H1 (cell line): ENCODE data around the gene SLC7A6OS. TPM values are rescaled to one million over a fixed set of nuclear protein-coding genes. Genes with fewer than 3 reads are reported as not detected.

Source experiments
- GTF2F1 ChIP-seq: IDR thresholded peaks from 2 replicates; pipeline ENCODE4 v1.6.1; 2012; ENCODE audit warnings: low read depth, low read length, improper control_type of control experiment, borderline replicate concordance
- JUND ChIP-seq: IDR thresholded peaks from 2 replicates; pipeline ENCODE4 v1.6.1; 2011; ENCODE audit warnings: mild to moderate bottlenecking, improper control_type of control experiment, low read length
- NANOG ChIP-seq: IDR thresholded peaks from 2 replicates; pipeline ENCODE4 v1.6.1; 2011; ENCODE audit warnings: low read length, low read depth, mild to moderate bottlenecking, inconsistent platforms; ENCODE audit not compliant: insufficient read depth, poor library complexity, severe bottlenecking
- polyA plus RNA-seq, 7 experiments: library from polyadenylated mRNA; depleted of rRNA in 3 of 7; stranded (reverse) in 5 of 7; unstranded in 2 of 7; fragments of >200 nt in 5 of 7; fragments of 200-250 nt in 2 of 7; gene quantifications; 1 replicate in 5 of 7; 2 replicates in 1 of 7; 4 replicates in 1 of 7; pipeline versions ENCODE4 v1.2.1 to v1.2.3, GENCODE V29; 2011 to 2013; ENCODE audit warnings: missing spikeins in 2 of 7, mixed read lengths in 2 of 7
- total RNA-seq: library from RNA; stranded (reverse); fragmentation: NEBNext Ultra II Directional; extraction: Animal tissue kit (Norgen Biotek cat#: 25700); gene quantifications from 2 replicates; pipeline ENCODE4 v1.2.1, GENCODE V29; 2021
- TF ChIP-seq, protein P1 (sequence below): fragments of 300-600 bp; sonication (generic); IDR thresholded peaks from 2 replicates; pipeline ENCODE4 v1.7.1; 2012; ENCODE audit warnings: low read length, moderate library complexity, mild to moderate bottlenecking, inconsistent platforms; ENCODE audit not compliant: insufficient replicate concordance

Gene SLC7A6OS
- total and polyA plus RNA-seq, 2 of the 8 experiments (the other 6 are each of a cell fraction or from before 2014, with no cell fraction given): 7.3 to 21.3 TPM

DNA sequence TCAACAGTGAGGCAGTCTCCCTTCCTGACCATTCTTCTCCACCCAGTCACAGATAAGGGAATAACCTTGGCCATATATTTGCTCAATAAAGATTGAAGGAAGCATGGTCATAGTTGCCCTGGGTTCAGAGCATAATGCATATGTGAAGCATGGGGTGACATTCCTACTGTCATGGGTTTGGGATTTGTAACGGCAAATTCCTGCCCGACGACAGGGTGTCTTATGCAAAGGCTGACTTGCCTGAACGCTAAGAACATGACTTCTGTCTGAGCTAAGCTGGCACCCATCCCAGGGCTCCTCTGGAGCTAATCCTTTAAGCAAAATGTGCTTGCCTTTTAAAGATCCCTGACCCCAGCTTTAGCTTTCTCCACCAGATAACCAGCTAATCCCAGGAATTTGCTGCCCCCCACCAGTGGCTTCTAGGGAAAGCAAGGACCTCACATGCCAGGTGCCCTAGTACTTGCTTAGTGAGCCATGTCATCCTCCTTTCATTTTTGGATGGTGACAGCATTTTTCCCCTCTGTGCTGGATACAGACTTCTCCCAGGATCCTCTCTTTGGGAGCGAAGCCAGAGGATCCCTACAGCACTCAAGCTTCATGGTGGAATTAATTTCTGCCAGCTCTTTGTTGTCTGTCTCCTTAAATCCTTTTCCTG, 11.7 kb downstream of the SLC7A6OS start (continued):
- TF ChIP-seq NANOG (no peak), JUND (no peak), GTF2F1 (no peak)
- TF ChIP-seq, protein P1, sequence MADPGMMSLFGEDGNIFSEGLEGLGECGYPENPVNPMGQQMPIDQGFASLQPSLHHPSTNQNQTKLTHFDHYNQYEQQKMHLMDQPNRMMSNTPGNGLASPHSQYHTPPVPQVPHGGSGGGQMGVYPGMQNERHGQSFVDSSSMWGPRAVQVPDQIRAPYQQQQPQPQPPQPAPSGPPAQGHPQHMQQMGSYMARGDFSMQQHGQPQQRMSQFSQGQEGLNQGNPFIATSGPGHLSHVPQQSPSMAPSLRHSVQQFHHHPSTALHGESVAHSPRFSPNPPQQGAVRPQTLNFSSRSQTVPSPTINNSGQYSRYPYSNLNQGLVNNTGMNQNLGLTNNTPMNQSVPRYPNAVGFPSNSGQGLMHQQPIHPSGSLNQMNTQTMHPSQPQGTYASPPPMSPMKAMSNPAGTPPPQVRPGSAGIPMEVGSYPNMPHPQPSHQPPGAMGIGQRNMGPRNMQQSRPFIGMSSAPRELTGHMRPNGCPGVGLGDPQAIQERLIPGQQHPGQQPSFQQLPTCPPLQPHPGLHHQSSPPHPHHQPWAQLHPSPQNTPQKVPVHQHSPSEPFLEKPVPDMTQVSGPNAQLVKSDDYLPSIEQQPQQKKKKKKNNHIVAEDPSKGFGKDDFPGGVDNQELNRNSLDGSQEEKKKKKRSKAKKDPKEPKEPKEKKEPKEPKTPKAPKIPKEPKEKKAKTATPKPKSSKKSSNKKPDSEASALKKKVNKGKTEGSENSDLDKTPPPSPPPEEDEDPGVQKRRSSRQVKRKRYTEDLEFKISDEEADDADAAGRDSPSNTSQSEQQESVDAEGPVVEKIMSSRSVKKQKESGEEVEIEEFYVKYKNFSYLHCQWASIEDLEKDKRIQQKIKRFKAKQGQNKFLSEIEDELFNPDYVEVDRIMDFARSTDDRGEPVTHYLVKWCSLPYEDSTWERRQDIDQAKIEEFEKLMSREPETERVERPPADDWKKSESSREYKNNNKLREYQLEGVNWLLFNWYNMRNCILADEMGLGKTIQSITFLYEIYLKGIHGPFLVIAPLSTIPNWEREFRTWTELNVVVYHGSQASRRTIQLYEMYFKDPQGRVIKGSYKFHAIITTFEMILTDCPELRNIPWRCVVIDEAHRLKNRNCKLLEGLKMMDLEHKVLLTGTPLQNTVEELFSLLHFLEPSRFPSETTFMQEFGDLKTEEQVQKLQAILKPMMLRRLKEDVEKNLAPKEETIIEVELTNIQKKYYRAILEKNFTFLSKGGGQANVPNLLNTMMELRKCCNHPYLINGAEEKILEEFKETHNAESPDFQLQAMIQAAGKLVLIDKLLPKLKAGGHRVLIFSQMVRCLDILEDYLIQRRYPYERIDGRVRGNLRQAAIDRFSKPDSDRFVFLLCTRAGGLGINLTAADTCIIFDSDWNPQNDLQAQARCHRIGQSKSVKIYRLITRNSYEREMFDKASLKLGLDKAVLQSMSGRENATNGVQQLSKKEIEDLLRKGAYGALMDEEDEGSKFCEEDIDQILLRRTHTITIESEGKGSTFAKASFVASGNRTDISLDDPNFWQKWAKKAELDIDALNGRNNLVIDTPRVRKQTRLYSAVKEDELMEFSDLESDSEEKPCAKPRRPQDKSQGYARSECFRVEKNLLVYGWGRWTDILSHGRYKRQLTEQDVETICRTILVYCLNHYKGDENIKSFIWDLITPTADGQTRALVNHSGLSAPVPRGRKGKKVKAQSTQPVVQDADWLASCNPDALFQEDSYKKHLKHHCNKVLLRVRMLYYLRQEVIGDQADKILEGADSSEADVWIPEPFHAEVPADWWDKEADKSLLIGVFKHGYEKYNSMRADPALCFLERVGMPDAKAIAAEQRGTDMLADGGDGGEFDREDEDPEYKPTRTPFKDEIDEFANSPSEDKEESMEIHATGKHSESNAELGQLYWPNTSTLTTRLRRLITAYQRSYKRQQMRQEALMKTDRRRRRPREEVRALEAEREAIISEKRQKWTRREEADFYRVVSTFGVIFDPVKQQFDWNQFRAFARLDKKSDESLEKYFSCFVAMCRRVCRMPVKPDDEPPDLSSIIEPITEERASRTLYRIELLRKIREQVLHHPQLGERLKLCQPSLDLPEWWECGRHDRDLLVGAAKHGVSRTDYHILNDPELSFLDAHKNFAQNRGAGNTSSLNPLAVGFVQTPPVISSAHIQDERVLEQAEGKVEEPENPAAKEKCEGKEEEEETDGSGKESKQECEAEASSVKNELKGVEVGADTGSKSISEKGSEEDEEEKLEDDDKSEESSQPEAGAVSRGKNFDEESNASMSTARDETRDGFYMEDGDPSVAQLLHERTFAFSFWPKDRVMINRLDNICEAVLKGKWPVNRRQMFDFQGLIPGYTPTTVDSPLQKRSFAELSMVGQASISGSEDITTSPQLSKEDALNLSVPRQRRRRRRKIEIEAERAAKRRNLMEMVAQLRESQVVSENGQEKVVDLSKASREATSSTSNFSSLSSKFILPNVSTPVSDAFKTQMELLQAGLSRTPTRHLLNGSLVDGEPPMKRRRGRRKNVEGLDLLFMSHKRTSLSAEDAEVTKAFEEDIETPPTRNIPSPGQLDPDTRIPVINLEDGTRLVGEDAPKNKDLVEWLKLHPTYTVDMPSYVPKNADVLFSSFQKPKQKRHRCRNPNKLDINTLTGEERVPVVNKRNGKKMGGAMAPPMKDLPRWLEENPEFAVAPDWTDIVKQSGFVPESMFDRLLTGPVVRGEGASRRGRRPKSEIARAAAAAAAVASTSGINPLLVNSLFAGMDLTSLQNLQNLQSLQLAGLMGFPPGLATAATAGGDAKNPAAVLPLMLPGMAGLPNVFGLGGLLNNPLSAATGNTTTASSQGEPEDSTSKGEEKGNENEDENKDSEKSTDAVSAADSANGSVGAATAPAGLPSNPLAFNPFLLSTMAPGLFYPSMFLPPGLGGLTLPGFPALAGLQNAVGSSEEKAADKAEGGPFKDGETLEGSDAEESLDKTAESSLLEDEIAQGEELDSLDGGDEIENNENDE: no peak
- TF ChIP-seq, all 59 proteins: peak for 0
